Choroid plexus epithelial cell (primary cell): ENCODE measurements around the gene RAB11FIP3.
A peak's percentile ranks its signal among the peaks of the same experiment; 100 is the strongest.

ENCODE experiments used
- DNase-seq: peaks from one replicate; pipeline ENCODE4 v3.0.0-alpha.2; 2010; ENCODE audit warnings: low read depth
- H3K4me3 ChIP-seq: 2 replicates; pipeline ENCODE4 v1.5.1; 2011; ENCODE audit warnings: low read depth, mild to moderate bottlenecking, control low read depth, low read length, moderate library complexity
- TF ChIP-seq, protein P1 (sequence below): conservative IDR thresholded peaks from 2 replicates; pipeline ENCODE4 v1.5.1; 2011; ENCODE audit warnings: low read depth, mild to moderate bottlenecking, control low read depth, inconsistent platforms, low read length, moderate library complexity

RAB11FIP3 gene

DNA sequence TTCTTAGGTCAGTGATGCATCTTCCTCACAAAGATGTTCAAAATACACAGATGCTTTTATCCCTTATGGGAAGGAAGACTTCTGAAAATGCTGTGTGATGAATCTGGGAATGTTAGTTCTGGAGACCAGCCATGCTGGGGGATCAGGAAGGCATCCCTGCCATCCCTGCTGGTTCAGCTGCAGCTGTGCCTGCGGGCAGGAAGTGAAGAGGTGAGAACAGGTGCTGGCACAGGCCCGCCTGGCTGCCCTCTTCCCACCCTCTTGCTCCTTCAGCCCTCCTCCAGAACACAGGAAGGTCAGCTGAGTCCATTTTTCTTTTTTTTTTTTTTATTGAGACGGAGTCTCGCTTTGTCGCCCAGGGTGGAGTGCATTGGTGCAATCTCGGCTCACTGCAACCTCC, 15.2 kb downstream of the RAB11FIP3 start:
- TF ChIP-seq, protein P1, sequence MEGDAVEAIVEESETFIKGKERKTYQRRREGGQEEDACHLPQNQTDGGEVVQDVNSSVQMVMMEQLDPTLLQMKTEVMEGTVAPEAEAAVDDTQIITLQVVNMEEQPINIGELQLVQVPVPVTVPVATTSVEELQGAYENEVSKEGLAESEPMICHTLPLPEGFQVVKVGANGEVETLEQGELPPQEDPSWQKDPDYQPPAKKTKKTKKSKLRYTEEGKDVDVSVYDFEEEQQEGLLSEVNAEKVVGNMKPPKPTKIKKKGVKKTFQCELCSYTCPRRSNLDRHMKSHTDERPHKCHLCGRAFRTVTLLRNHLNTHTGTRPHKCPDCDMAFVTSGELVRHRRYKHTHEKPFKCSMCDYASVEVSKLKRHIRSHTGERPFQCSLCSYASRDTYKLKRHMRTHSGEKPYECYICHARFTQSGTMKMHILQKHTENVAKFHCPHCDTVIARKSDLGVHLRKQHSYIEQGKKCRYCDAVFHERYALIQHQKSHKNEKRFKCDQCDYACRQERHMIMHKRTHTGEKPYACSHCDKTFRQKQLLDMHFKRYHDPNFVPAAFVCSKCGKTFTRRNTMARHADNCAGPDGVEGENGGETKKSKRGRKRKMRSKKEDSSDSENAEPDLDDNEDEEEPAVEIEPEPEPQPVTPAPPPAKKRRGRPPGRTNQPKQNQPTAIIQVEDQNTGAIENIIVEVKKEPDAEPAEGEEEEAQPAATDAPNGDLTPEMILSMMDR: no peak
- H3K4me3 ChIP-seq: no peak overlapping the region
- no peak for DNase-seq

DNA sequence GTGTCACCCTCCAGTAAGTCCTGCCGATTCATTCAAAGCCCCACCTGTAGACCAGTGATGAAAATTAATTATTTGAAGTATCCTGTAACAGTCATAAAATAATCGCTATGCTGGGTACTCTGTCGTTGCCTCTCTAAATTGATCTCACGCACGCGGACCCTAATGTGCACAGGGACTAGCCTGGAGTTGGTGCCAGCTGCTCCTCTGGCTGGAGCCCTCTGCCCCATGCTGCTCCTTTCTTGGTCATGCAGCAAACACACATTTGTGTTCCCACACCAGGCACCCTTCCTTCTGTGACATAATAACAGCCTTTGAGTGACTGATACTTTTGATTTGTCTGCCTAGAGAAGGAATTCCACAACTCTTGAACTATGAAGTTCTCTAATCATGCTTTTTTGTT, 16.0 kb downstream of the RAB11FIP3 start:
- DNase-seq: no peak
- TF ChIP-seq, protein P1: no peak
- H3K4me3 ChIP-seq: no peak overlapping the region

DNA sequence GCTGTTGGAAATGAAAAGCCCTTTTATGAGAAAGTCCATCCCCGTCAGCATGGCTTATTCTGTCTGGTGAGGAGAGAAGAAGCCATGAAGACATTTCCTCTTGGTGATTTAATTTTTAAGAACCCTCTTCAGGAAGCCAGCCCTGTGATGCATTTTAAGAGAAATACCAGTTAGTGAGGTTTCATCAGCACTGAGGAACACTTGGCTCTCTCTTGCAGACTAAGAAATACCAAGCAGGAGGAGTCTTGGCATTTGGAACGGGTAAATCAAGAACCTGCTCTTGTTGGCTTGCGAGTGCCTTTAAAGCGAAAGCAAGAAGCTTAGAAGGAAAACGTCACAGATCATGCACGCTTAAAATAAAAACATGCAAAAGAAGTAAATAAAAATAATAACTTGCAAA, 17.5 kb downstream of the RAB11FIP3 start:
- TF ChIP-seq, protein P1: no peak
- H3K4me3 ChIP-seq: no peak overlapping the region
- no peak for DNase-seq

- TF ChIP-seq, protein P1: no peak
- no peak for DNase-seq
Measured at GRCh38 chr16:444027-444426, 18.6 kb downstream of the RAB11FIP3 start.

GRCh38 chr16:445566-445965, 20.1 kb downstream of the RAB11FIP3 start:
- no peak overlapping the region for H3K4me3 ChIP-seq
- DNase-seq: no peak
- TF ChIP-seq, protein P1: no peak

More at GRCh38 chr16:444027-444426, 18.6 kb downstream of the RAB11FIP3 start:
- H3K4me3 ChIP-seq: no peak overlapping the region

GRCh38 chr16:450385-450784, 24.9 kb downstream of the RAB11FIP3 start:
- no peak overlapping the region for H3K4me3 ChIP-seq
- no peak for DNase-seq
- TF ChIP-seq, protein P1: no peak

DNA sequence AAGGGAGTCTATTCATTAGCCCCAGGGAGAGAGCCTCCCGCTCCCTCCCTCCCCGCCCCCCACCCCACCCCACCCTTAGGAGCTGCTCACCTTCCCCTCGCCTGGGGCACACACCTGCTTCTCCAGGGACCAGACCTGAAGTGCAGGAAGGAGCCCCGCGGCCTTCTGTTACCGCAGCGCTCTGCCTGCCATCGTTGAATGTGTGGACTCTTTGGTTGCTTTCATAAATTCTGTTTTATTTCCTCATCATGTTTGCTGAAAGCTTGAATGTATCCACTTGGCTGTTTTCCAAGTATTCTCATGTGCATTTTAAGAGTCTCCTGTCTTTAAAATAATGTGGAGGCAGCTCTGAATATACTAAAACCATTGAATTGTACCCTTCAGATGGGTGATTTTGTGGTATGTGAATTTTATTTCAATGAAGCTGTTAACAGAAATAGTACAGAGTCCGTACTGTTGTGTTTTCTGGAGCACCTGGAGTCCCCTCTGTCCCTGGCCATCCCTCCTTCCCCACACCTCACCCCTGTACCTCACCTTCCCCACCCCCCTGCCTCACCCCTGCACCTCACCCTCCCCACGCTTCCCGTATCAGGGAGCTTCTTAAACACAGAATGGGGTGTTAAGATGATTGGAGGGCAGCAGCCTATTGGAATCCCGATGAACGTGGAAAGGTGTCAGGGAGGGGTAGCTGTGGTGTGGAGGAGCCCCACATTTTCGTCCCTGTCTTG, 25.5 kb downstream of the RAB11FIP3 start:
- no peak overlapping the region for H3K4me3 ChIP-seq
- TF ChIP-seq, protein P1: no peak
- peak; percentile 51 for DNase-seq
